OCI-LY1 (cell line): ENCODE data around the gene PTTG2.

Experiments
- H2AFZ ChIP-seq: fragments of 200-600 bp; sonication (generic), shearing (Covaris generic); 2 replicates; pipeline ENCODE4 v1.6.0; 2014; ENCODE audit warnings: antibody characterized with exemption, mild to moderate bottlenecking, low read length
- H3F3A ChIP-seq: fragments of 200-600 bp; sonication (generic), shearing (Covaris generic); 2 replicates; pipeline ENCODE4 v1.6.0; 2014; ENCODE audit warnings: mild to moderate bottlenecking, antibody characterized with exemption, low read length, moderate library complexity; ENCODE audit not compliant: insufficient read depth
- H3K27ac ChIP-seq: fragments of 200-600 bp; sonication (generic); 2 replicates; pipeline ENCODE4 v1.5.1; 2014; ENCODE audit warnings: low read length, mixed run types, mild to moderate bottlenecking, low read depth; ENCODE audit not compliant: poor library complexity, severe bottlenecking
- H3K27me3 ChIP-seq: fragments of 200-600 bp; sonication (generic); 2 replicates; pipeline ENCODE4 v1.6.0; 2014; ENCODE audit warnings: antibody characterized with exemption, mild to moderate bottlenecking, low read length, moderate library complexity; ENCODE audit not compliant: insufficient read depth
- H3K36me3 ChIP-seq: fragments of 200-600 bp; sonication (generic); 2 replicates; pipeline ENCODE4 v1.6.1; 2014; ENCODE audit warnings: mild to moderate bottlenecking, antibody characterized with exemption, low read length, moderate library complexity, mixed read lengths; ENCODE audit not compliant: insufficient read depth
- H3K4me1 ChIP-seq: fragments of 200-600 bp; sonication (generic); 2 replicates; pipeline ENCODE4 v1.5.1; 2014; ENCODE audit warnings: mild to moderate bottlenecking, low read length, moderate library complexity; ENCODE audit not compliant: insufficient read depth, severe bottlenecking
- H3K4me2 ChIP-seq: fragments of 200-600 bp; sonication (generic), shearing (Covaris generic); 2 replicates; pipeline ENCODE4 v1.6.1; 2014; ENCODE audit warnings: low read length
- H3K4me3 ChIP-seq: fragments of 200-600 bp; sonication (generic); 2 replicates; pipeline ENCODE4 v1.5.1; 2014; ENCODE audit warnings: low read length, low read depth, mild to moderate bottlenecking, mixed read lengths; ENCODE audit not compliant: poor library complexity, severe bottlenecking
- H3K79me2 ChIP-seq: fragments of 200-600 bp; shearing (Covaris generic); 2 replicates; pipeline ENCODE4 v1.6.1; 2016; ENCODE audit warnings: mixed run types, low read length, mixed read lengths; ENCODE audit not compliant: insufficient read depth
- H3K9ac ChIP-seq: fragments of 200-600 bp; sonication (generic), shearing (Covaris generic); 2 replicates; pipeline ENCODE4 v1.6.1; 2014; ENCODE audit warnings: mild to moderate bottlenecking, low read length, mixed read lengths
- H3K9me2 ChIP-seq: fragments of 200-600 bp; sonication (generic), shearing (Covaris generic); 2 replicates; pipeline ENCODE4 v1.6.1; 2014; ENCODE audit warnings: low read depth, mild to moderate bottlenecking, low read length, mixed read lengths
- H3K9me3 ChIP-seq: fragments of 200-600 bp; shearing (Covaris generic); 2 replicates; pipeline ENCODE4 v1.6.1; 2014; ENCODE audit warnings: low read length, mixed read lengths
- H4K20me1 ChIP-seq: fragments of 200-600 bp; sonication (generic), shearing (Covaris generic); 2 replicates; pipeline ENCODE4 v1.6.0; 2016; ENCODE audit warnings: mild to moderate bottlenecking, low read length; ENCODE audit not compliant: insufficient read depth
- CTCF ChIP-seq: fragments of 200-600 bp; sonication (generic), shearing (Covaris generic); IDR thresholded peaks from 2 replicates; pipeline ENCODE4 v1.5.1; 2017; ENCODE audit warnings: mild to moderate bottlenecking, antibody characterized with exemption, low read length, moderate library complexity, mixed read lengths
- EZH2 ChIP-seq: fragments of 200-600 bp; sonication (generic), shearing (Covaris generic); IDR thresholded peaks from 2 replicates; pipeline ENCODE4 v1.8.0; 2017; ENCODE audit warnings: borderline replicate concordance, mixed run types, mild to moderate bottlenecking, antibody characterized with exemption, low read length, moderate library complexity, mixed read lengths

Gene PTTG2

DNA sequence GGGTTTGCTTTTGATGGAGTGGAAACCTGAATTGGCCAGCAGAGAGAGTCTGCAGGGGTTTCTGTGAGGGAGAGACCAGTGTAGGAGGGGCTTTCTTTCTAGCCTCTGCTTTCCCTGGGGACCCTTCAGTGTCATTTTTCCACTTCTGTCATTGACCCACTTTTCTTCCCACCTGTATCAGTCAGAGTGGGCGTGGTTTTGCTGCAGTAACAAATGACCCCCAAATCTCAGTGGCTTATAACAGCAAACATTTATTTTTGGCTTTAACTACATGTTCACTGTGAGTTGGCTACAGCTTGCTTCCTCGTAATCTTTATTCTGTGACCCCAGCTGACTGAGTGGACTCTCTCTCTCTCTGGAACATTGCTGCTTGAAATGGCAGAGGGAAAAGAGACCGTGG, 25.6 kb upstream of the PTTG2 start:
- Histone ChIP-seq H3K4me1 (no peaks in the 10 kb centered on the region), H3K9ac (no peak overlapping the region), H4K20me1 (no peaks in the 10 kb centered on the region), H3K9me2 (no peaks in the 10 kb centered on the region), H3K36me3 (peaks cover 34% of the 10 kb centered on the region), H3K4me2 (no peak overlapping the region), H3K27ac (no peak overlapping the region), H3K27me3 (no peaks in the 10 kb centered on the region), H3K4me3 (no peak overlapping the region), H3K9me3 (no peaks in the 10 kb centered on the region), H3K79me2 (0 out of 2 replicates have a peak, but pooled peaks cover 6% of the 10 kb centered on the region), H3F3A (no peaks in the 10 kb centered on the region), H2AFZ (no peak overlapping the region)
- TF ChIP-seq EZH2 = no peak
- TF ChIP-seq CTCF = no peak

DNA sequence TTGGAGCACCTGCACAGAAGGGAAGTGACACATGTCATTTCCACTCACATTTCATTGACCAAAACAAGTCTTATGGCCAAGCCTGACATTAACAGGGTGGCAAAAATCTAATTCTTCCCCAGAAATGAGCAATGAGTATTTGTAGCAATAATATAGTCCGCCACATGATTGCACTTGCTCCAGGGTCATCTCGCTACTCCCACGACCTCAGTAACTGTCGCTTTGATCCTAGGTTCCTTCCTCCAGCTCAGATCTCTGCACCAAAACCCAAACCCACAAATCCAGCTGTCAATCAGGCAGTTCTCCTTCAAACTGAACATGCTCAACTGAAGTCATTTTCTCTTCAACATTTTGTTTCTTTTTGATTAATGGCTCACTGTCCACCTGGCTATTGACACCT, 25.2 kb upstream of the PTTG2 start:
- TF ChIP-seq EZH2 (no peak), CTCF (no peak)

GRCh38 chr4:37936889-37937498, 23.2 kb upstream of the PTTG2 start:
- Histone ChIP-seq H3K4me2 (no peak overlapping the region), H4K20me1 (no peaks in the 10 kb centered on the region), H3K4me1 (no peaks in the 10 kb centered on the region), H3K79me2 (0 out of 2 replicates have a peak, but pooled peaks cover 6% of the 10 kb centered on the region), H3K9me3 (no peaks in the 10 kb centered on the region), H3K9me2 (no peaks in the 10 kb centered on the region), H3K27ac (no peak overlapping the region), H3K9ac (no peak overlapping the region), H3K4me3 (no peak overlapping the region), H2AFZ (no peak overlapping the region), H3F3A (no peaks in the 10 kb centered on the region), H3K27me3 (no peaks in the 10 kb centered on the region), H3K36me3 (peaks cover 32% of the 10 kb centered on the region)
- no peak for TF ChIP-seq EZH2
- TF ChIP-seq CTCF = no peak

More for the DNA sequence above, 25.2 kb upstream of the PTTG2 start:
- Histone ChIP-seq H3K27me3 (no peaks in the 10 kb centered on the region), H3K4me2 (no peak overlapping the region), H3K36me3 (peaks cover 34% of the 10 kb centered on the region), H3K27ac (no peak overlapping the region), H3K9ac (no peak overlapping the region), H3K4me1 (no peaks in the 10 kb centered on the region), H3K79me2 (0 out of 2 replicates have a peak, but pooled peaks cover 6% of the 10 kb centered on the region), H2AFZ (no peak overlapping the region), H3K9me2 (no peaks in the 10 kb centered on the region), H3K9me3 (no peaks in the 10 kb centered on the region), H3F3A (no peaks in the 10 kb centered on the region), H4K20me1 (no peaks in the 10 kb centered on the region), H3K4me3 (no peak overlapping the region)
